Right lobe of liver (tissue), 4 donors: ENCODE measurements around the gene CABP7.

Experiments
- CTCF ChIP-seq, 4 donors: fragments of 200-600 bp in 3 of 4; fragments of 450-650 bp in 1 of 4; IDR thresholded peaks; one replicate each; pipeline versions ENCODE4 v1.5.1 to v1.8.0; 2016 to 2022; ENCODE audit warnings: antibody characterized with exemption in 4 of 4, mild to moderate bottlenecking in 2 of 4
- POLR2A ChIP-seq: fragments of 450-650 bp; IDR thresholded peaks from one replicate; pipeline ENCODE4 v1.6.1; 2017; ENCODE audit warnings: antibody characterized with exemption, mild to moderate bottlenecking
- donor health status: DM: no; HTN: no; CAD: no.
- donor health status: DM: no; HTN: no; CAD: no.
- donor health status: DM: no; HTN: yes; CAD: no.

GRCh38 chr22:29747832-29748231 lies 28.0 kb downstream of the CABP7 start:
- TF ChIP-seq CTCF (IDR thresholded peaks at IDR 0.05): no peak
- TF ChIP-seq POLR2A: no peak
